IMR-90 (cell line): Measurements from ENCODE around the gene PIN4. TPM values are rescaled to one million over a fixed set of nuclear protein-coding genes. Genes with fewer than 3 reads are reported as not detected.

Source experiments
- ATAC-seq: fragments of 200-7000 bp; cut with Tn5 transposase; 2 replicates; pipeline ENCODE4 v1.9.1; 2020; ENCODE audit warnings: low read depth, mild to moderate bottlenecking, moderate library complexity
- BruUV-seq: library from RNA; stranded (reverse); fragments of 400-500 nt; replicated peaks from 2 replicates; lab custom pipeline; 2021; lab: Mats Ljungman, UMichigan
- CTCF ChIA-PET: fragments of 300-600 bp; formaldehyde crosslinking; extraction: SDS; loops from one replicate; lab custom pipeline; 2021; ENCODE audit warnings: antibody characterized with exemption; lab: Yijun Ruan, JAX
- POLR2A ChIA-PET: fragments of 300-600 bp; sonication (Branson Sonifier 250); formaldehyde crosslinking; loops from one replicate; lab custom pipeline; 2022; ENCODE audit warnings: antibody characterized with exemption; ENCODE audit not compliant: unreplicated experiment; lab: Charles Lee
- DNase-seq: peaks from one replicate; pipeline ENCODE4 v3.0.0; 2013
- H2AFZ ChIP-seq: replicated peaks from 2 replicates; pipeline ENCODE3; 2013; ENCODE audit warnings: low read length, mild to moderate bottlenecking; ENCODE audit not compliant: poor library complexity
- H2AK5ac ChIP-seq: 2 replicates; pipeline ENCODE4 v1.6.1; 2013; ENCODE audit warnings: low read depth, low read length, inconsistent platforms
- H2AK9ac ChIP-seq: replicated peaks from 2 replicates; pipeline ENCODE3; 2013; ENCODE audit warnings: mild to moderate bottlenecking, low read depth, low read length, moderate library complexity; ENCODE audit not compliant: poor library complexity
- H2BK120ac ChIP-seq: 2 replicates; pipeline ENCODE4 v1.6.1; 2013; ENCODE audit warnings: low read depth, low read length, inconsistent platforms
- H2BK15ac ChIP-seq: 3 replicates; pipeline ENCODE4 v1.6.1; 2013; ENCODE audit warnings: low read depth, low read length, inconsistent platforms
- H2BK20ac ChIP-seq: 2 replicates; pipeline ENCODE4 v1.6.1; 2013; ENCODE audit warnings: low read depth, mild to moderate bottlenecking, inconsistent platforms, low read length, moderate library complexity
- H2BK5ac ChIP-seq: 2 replicates; pipeline ENCODE4 v1.6.1; 2013; ENCODE audit warnings: mild to moderate bottlenecking, low read depth, low read length, inconsistent platforms; ENCODE audit not compliant: poor library complexity, severe bottlenecking
- H3K14ac ChIP-seq: replicated peaks from 2 replicates; pipeline ENCODE4 v1.6.1; 2013; ENCODE audit warnings: low read depth, low read length, inconsistent platforms
- H3K18ac ChIP-seq: 2 replicates; pipeline ENCODE4 v1.6.1; 2013; ENCODE audit warnings: low read depth, low read length, control low read depth
- H3K23ac ChIP-seq: 2 replicates; pipeline ENCODE4 v1.6.1; 2013; ENCODE audit warnings: low read depth, low read length, inconsistent platforms
- H3K27ac ChIP-seq: 2 replicates; pipeline ENCODE4 v1.5.1; 2013; ENCODE audit warnings: mild to moderate bottlenecking, control low read depth, low read length; ENCODE audit not compliant: insufficient read depth
- H3K27me3 ChIP-seq: 2 replicates; pipeline ENCODE4 v1.6.1; 2013; ENCODE audit warnings: low read length; ENCODE audit not compliant: control insufficient read depth, insufficient read depth
- H3K36me3 ChIP-seq: 2 replicates; pipeline ENCODE4 v1.6.1; 2013; ENCODE audit warnings: low read length, mixed read lengths; ENCODE audit not compliant: control insufficient read depth, insufficient read depth
- H3K4ac ChIP-seq: 2 replicates; pipeline ENCODE4 v1.6.1; 2013; ENCODE audit warnings: low read depth, low read length, inconsistent platforms
- H3K4me1 ChIP-seq: 2 replicates; pipeline ENCODE4 v1.6.1; 2013; ENCODE audit warnings: low read length, mixed read lengths; ENCODE audit not compliant: control insufficient read depth, insufficient read depth
- H3K4me2 ChIP-seq: 2 replicates; pipeline ENCODE4 v1.6.1; 2013; ENCODE audit warnings: low read depth, mild to moderate bottlenecking, control low read depth, low read length, moderate library complexity
- H3K4me3 ChIP-seq: 2 replicates; pipeline ENCODE4 v1.5.1; 2013; ENCODE audit warnings: low read depth, mild to moderate bottlenecking, control low read depth, low read length, moderate library complexity; ENCODE audit not compliant: insufficient read depth
- H3K56ac ChIP-seq: 2 replicates; pipeline ENCODE4 v1.6.1; 2013; ENCODE audit warnings: low read length, inconsistent platforms; ENCODE audit not compliant: insufficient read depth; ENCODE audit errors: extremely low read depth
- H3K79me1 ChIP-seq, 2 experiments: 2 replicates each; pipeline ENCODE4 v1.6.1; 2013; ENCODE audit warnings: low read length in 2 of 2, inconsistent platforms in 1 of 2, low read depth in 1 of 2
- H3K9ac ChIP-seq: 2 replicates; pipeline ENCODE4 v1.6.1; 2013; ENCODE audit warnings: low read depth, low read length, control low read depth
- H3K9me1 ChIP-seq: 2 replicates; pipeline ENCODE4 v1.6.1; 2013; ENCODE audit warnings: low read length, inconsistent platforms; ENCODE audit not compliant: insufficient read depth
- H3K9me3 ChIP-seq: 2 replicates; pipeline ENCODE4 v1.6.1; 2013; ENCODE audit warnings: low read length; ENCODE audit not compliant: control insufficient read depth, insufficient read depth
- H4K20me1 ChIP-seq: 2 replicates; pipeline ENCODE4 v1.6.1; 2013; ENCODE audit warnings: low read length, inconsistent platforms; ENCODE audit not compliant: insufficient read depth
- H4K5ac ChIP-seq: 2 replicates; pipeline ENCODE4 v1.6.1; 2013; ENCODE audit warnings: mild to moderate bottlenecking, low read depth, low read length, control low read depth
- H4K8ac ChIP-seq, 2 experiments: 2 replicates each; pipeline ENCODE4 v1.6.1; 2013; ENCODE audit warnings: low read depth in 2 of 2, low read length in 2 of 2, control low read depth in 1 of 2, inconsistent platforms in 1 of 2
- H4K91ac ChIP-seq: 2 replicates; pipeline ENCODE4 v1.6.1; 2013; ENCODE audit warnings: low read depth, low read length, inconsistent platforms; ENCODE audit not compliant: insufficient read depth
- BHLHE40 ChIP-seq: fragments of 150-350 bp; IDR thresholded peaks from 2 replicates; pipeline ENCODE4 v1.6.1; 2016; ENCODE audit warnings: mild to moderate bottlenecking, low read depth, low read length
- CEBPB ChIP-seq: IDR thresholded peaks from 2 replicates; pipeline ENCODE4 v1.6.1; 2012; ENCODE audit warnings: low read depth, low read length, improper control_type of control experiment
- CHD1 ChIP-seq: IDR thresholded peaks from 2 replicates; pipeline ENCODE4 v1.6.1; 2012; ENCODE audit warnings: low read depth, low read length, improper control_type of control experiment
- FOS ChIP-seq: fragments of 150-350 bp; IDR thresholded peaks from 2 replicates; pipeline ENCODE4 v1.6.1; 2016; ENCODE audit warnings: low read depth, low read length
- MAZ ChIP-seq: IDR thresholded peaks from 2 replicates; pipeline ENCODE4 v1.6.1; 2012; ENCODE audit warnings: low read depth, mild to moderate bottlenecking, low read length, improper control_type of control experiment, moderate library complexity, borderline replicate concordance
- POLR2A ChIP-seq: IDR thresholded peaks from 2 replicates; pipeline ENCODE4 v1.6.1; 2012; ENCODE audit warnings: mild to moderate bottlenecking, low read depth, low read length
- RFX5 ChIP-seq: IDR thresholded peaks from 2 replicates; pipeline ENCODE4 v1.8.0; 2012; ENCODE audit warnings: low read depth, mild to moderate bottlenecking, low read length, moderate library complexity
- SMC3 ChIP-seq: fragments of 150-350 bp; IDR thresholded peaks from 2 replicates; pipeline ENCODE4 v1.6.1; 2016; ENCODE audit warnings: low read depth, mild to moderate bottlenecking, antibody characterized with exemption, low read length, moderate library complexity
- WGBS, 2 experiments: methylation state at CpG; one replicate each; pipeline versions ENCODE4 v1.1.5 to v1.1.7; 2013; ENCODE audit warnings: missing lambda C conversion rate in 2 of 2; ENCODE audit not compliant: insufficient read length in 1 of 2; ENCODE audit errors: extremely low coverage in 2 of 2; 5-methylcytosine and 5-hydroxymethylcytosine counted together
- dilution Hi-C: fragments of 300-500 bp; cut with HindIII; formaldehyde crosslinking; loops from one replicate; pipeline ENCODE4 v1.14.3; 2018; ENCODE audit warnings: low sequenced_read_pairs; ENCODE audit not compliant: unreplicated experiment
- in situ Hi-C: fragments of 300-500 bp; cut with MboI; formaldehyde crosslinking; loops from 3 replicates; pipeline ENCODE4 v1.14.3; 2019; ENCODE audit warnings: low sequenced_read_pairs, inconsistent platforms, mixed read lengths
- intact Hi-C: fragments of 100-400 bp; cut with micrococcal nuclease; formaldehyde crosslinking; loops from 2 replicates; pipeline ENCODE4 v1.10.0; 2022
- polyA plus RNA-seq, 3 experiments: library from polyadenylated mRNA; depleted of rRNA; stranded (reverse); fragments of >200 nt; gene quantifications; 2 replicates each; pipeline ENCODE4 v1.2.3, GENCODE V29; 2012; ENCODE audit warnings: low replicate concordance in 1 of 3
- total RNA-seq: library from RNA; depleted of rRNA; stranded (reverse); fragments of >200 nt; gene quantifications from 2 replicates; pipeline ENCODE4 v1.2.3, GENCODE V29; 2012
- TF ChIP-seq, protein P1 (sequence below): fragments of 150-350 bp; IDR thresholded peaks from 2 replicates; pipeline ENCODE4 v1.6.1; 2016; ENCODE audit warnings: low read depth, mild to moderate bottlenecking, low read length, moderate library complexity, borderline replicate concordance

The PIN4 gene
- total and polyA plus RNA-seq, 2 of the 4 experiments (the other 2 are of a cell fraction): 2.2 to 18.2 TPM

DNA sequence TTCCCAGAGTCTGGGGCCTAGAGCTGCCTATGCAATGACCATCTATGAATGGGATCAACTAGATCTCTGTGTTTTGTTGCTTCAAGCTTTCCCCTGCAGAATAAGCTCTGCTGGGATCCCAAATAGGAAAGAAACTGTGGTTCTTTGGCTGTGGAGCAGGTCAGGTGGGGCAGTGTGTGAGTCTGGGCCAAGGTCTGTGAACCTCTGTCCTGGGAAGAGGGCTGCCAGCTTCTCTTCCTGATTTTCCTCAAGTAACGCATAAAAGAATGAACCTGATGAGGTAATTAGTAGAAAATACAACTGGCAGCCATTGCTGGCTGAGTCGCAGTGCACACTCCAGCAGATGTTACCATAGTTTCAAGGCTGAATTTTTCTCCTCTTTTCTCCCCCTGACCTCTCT is 4.6 kb upstream of the PIN4 start:
- no peak overlapping the region for H2BK15ac ChIP-seq
- no peaks in the 10 kb centered on the region for H3K9me1 ChIP-seq
- ChIA-PET POLR2A (no interaction called here), CTCF (interaction anchor here (0.5 kb wide), 1 partner anchor 20 kb away, joined by 4 read pairs; no protein-coding TSS in a partner anchor)
- in situ Hi-C loops (no loop called here), dilution Hi-C loops (no loop called here), intact Hi-C loops (no loop called here)
- no peak overlapping the region for H3K9ac ChIP-seq
- peaks cover 13% of the 10 kb centered on the region for H3K27me3 ChIP-seq
- no peak overlapping the region for H2AK5ac ChIP-seq
- H3K9me3 ChIP-seq: no peaks in the 10 kb centered on the region
- no peak overlapping the region for H3K23ac ChIP-seq
- no peak overlapping the region for H2BK20ac ChIP-seq
- H3K4me3 ChIP-seq: no peak overlapping the region
- H3K27ac ChIP-seq: no peak overlapping the region
- BruUV-seq: no TSS peak
- H2BK5ac ChIP-seq: no peak overlapping the region
- H2AFZ ChIP-seq: no peak overlapping the region
- WGBS, 2 experiments: 83% methylated on average over 1 of the region's 2 CpGs; no CpG with 5 or more reads in 1 of the 2 experiments
- H3K4me2 ChIP-seq: no peak overlapping the region
- H3K36me3 ChIP-seq: no peaks in the 10 kb centered on the region
- H3K4me1 ChIP-seq: no peaks in the 10 kb centered on the region
- DNase-seq (no peak), ATAC-seq (no peak)
- H4K8ac ChIP-seq: no peak overlapping the region
- H4K20me1 ChIP-seq: no peaks in the 10 kb centered on the region
- H2BK120ac ChIP-seq: no peak overlapping the region
- TF ChIP-seq BHLHE40 (no peak), POLR2A (no peak), RFX5 (no peak), CHD1 (no peak), CEBPB (no peak), MAZ (no peak), SMC3 (no peak), FOS (no peak)
- TF ChIP-seq, protein P1, sequence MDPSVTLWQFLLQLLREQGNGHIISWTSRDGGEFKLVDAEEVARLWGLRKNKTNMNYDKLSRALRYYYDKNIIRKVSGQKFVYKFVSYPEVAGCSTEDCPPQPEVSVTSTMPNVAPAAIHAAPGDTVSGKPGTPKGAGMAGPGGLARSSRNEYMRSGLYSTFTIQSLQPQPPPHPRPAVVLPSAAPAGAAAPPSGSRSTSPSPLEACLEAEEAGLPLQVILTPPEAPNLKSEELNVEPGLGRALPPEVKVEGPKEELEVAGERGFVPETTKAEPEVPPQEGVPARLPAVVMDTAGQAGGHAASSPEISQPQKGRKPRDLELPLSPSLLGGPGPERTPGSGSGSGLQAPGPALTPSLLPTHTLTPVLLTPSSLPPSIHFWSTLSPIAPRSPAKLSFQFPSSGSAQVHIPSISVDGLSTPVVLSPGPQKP: no peak
- no peak overlapping the region for H2AK9ac ChIP-seq
- H3K18ac ChIP-seq: no peak overlapping the region
- no peak overlapping the region for H3K14ac ChIP-seq
- H4K5ac ChIP-seq: no peak overlapping the region
- H3K79me1 ChIP-seq: peaks cover 0 to 3% of the 10 kb centered on the region in 2 experiments; a peak in 2 of 4 replicates
- H3K4ac ChIP-seq: no peak overlapping the region
- H4K91ac ChIP-seq: no peak overlapping the region
- no peak overlapping the region for H3K56ac ChIP-seq
